SK-N-DZ (cell line): ENCODE data around the gene PCIF1.
A peak's percentile ranks its signal among the peaks of the same experiment; 100 is the strongest.

Experiments
- DNase-seq: peaks from one replicate; pipeline ENCODE4 v3.0.0-alpha.2; 2015; ENCODE audit warnings: low spot score

The PCIF1 gene

DNA sequence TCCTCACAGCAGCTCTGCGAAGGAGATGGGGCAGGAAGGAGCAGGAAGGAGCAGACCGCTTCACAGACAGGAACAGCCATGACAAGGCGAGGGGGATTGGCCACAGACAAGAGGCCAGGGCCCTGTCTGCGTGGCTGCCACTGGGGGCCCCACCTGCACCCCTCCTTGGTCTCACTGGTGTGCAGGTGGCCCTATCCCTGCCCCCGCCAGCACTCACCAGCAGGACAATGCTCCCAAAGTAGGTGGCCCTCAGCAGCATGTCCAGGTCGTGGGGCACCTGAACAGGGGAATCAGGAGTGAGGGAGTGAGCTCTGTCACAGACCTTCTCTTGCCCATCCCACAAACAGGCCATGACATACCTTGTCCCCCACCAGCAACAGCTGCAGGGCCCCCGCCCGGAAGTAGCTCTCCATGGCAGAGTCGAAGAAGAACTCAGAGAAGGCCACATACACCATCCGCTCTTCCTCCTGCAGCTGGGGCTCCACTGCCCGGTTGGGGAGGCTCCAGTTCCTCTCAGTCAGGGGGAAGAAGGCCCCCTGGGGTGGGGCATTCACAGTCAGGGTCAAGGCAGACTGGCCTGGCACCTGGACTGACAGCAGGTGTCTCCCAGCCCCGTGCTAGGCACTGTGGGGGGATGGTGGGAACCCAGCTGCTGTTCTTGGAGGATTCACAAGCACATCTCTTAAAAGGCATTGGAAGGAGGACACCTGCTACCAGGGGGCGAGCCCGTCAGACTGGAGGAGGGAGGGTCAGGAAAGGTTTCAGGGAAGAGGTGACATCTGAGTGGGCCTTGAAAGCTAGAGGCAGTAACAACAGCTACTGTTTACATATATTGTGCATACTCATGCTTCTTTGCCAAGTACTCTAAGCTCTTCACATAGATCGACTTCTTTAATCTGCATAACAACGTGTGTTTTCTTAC lies 29.6 kb upstream of the PCIF1 start:
- DNase-seq, result no peak

DNA sequence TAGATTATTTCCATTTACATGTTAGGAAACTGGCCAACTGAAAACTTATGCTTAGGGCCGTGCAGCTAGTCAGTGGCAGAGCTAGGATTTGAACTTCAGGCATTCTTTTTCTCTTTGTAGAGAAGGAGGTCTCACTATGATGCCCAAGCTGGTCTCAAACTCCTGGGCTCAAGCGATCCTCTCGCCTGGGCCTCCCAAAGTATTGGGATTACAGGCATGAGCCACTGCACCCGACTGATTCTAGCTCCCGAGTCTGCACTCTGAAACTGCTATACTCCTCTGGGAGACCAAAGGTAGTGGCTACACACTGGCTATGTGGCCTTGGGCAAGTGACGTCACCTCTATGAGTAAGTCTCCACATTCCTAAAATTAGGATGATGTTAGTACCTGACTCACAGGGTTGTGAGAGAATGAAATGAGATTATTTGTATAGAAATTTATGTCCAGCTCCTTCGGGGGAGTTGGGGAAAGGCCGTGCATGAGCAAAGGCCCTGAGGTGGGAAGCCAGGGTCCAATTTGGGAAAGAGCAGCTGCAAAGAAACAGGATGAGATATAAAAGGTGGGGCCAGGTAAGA lies 28.9 kb upstream of the PCIF1 start:
- no peak for DNase-seq

- DNase-seq, result no peak
These were observed 27.1 kb upstream of the PCIF1 start for GRCh38 chr20:45907219-45907948.

- no peak for DNase-seq
These were observed 26.4 kb upstream of the PCIF1 start for GRCh38 chr20:45908084-45908483.

DNA sequence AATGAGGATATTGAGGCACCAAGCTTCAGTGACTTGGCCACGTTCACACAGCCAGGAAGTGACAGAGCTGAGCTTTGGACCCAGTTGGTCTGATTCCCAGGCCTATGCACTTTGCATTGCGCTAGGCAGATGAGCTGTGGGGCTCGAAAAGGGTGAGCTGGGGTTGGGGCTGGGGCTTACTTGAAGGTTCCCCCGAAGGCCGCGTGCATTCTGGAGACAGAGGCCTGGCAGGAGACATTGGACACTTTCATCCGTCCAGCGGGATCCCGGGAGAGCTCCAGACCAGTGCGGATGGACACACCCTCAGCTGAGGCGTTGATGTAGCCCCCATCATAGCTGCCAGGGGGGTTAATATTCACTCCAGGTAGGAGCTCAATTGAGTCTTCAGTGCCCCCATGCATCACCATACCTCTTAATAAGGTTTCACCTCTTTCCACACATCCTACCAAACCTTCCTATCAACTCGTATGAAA lies 25.1 kb upstream of the PCIF1 start:
- no peak for DNase-seq

DNA sequence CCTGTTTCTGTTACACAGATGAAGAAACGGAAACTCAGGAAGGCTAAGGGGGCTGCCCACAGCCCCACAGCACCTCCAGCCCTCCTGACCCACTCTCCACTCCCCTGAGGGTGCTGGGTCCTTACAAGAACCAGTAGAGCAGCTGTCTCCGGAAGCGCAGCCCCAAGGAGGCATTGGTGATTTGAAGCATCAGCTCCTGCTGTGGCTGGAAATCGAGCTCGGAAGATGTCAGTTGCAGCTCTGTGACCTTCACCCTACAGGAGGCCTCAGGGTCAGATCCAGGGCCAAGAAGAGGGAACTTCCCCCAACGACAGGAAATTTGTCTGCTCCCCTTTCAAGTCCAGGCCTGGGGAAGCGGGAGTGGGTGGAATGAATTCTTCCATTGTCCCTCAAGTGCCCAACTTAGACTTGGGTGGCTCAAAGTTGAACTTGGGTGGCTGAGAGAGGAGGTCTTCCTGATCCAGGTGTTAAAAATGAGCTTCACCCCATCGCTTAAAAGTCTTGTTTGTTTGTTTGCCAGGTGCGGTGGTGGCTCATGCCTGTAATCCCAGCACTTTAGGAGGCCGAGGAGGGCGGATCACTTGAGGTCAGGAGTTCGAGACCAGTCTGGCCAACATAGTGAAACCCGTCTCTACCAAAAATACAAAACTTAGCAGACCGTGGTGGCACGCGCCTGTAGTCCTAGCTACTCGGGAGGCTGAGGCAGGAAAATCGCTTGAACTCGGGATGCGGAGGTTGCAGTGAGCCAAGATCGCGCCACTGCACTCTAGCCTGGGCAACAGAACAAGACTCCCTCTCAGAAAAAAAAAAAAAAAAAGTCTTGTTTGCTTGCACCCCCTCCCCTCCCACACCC lies 24.4 kb upstream of the PCIF1 start:
- no peak for DNase-seq

DNA sequence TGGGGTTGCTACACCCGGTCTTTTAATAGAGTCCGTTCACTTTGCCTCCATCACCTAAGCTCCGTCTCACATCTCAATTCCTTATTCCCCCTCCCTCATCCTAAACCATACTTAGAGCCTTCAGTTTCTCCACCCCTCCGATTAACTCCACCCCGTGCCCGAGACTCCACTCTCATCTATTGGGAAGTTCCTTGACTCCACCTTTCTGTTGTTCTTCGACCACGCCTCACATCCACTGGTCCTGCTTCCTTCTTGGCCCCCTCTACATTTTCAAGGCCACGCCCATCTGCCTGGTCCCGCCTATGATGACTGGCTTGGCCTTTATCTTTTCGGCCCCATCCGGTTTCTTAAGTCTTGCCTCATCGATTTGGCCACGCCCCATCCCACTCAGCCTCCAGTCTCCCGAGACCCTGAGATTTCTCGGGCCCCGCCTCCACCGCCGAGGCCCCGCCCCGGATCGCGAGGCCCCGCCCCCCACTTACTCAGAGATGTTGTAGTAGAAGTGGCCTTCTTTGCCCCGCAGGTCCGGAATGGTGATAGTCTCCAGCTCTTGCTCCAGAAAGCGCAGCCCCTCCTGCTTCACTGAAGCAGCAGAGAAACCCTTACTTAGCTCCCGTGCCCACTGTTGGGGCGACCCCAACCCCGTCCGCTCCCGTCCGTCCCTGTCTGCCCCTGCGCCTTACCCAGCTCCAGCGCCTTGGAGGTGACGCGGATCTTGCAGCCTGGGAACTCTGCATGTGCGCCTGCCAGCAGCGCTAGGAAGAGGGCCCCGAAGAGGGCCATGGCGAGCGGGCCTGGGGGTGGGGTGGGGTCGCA lies 23.6 kb upstream of the PCIF1 start:
- DNase-seq, result peak; percentile 100

GRCh38 chr20:45911486-45912343 lies 22.8 kb upstream of the PCIF1 start, which contains the start of gene PLTP:
Gene PLTP, minus strand, starts transcription at chr20:45912155. Its CDS starts 703 bp downstream, at chr20:45911452.
- DNase-seq, result peak; percentile 85

DNA sequence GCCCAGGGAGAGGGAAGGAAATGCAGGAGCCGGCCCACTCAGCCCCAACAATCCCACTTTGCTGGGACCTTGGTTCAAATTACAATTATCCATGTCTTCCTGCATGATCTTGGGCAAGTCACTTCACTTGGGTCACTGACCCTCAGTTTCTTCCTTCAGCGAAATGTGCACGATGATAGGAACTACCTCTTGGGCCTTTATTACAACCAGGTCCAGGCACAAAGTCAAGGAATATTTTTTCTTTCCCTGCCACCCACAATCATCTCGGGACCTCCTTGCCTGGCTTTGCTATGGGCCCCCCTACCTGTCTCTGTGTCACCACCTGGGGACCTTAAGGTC lies 22.2 kb upstream of the PCIF1 start:
- no peak for DNase-seq

DNA sequence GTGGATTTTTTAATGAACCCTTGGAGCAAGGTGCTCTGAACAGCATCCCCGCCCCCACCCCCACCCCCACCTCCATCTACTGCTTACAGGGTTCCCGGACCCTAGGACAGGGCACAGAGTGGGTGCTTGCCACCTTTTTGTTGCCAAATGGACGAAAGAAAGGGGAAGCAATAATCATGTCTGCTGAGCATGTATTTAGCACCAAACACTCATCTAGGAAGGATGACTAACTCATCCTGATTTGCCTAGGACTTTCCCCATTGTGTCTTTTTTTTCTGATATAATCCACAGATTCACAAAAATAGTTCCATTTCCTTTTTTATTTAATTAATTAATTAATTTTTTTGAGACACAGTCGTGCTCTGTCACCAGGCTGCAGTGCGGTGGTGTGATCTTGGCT lies 21.4 kb upstream of the PCIF1 start:
- DNase-seq, result no peak

DNA sequence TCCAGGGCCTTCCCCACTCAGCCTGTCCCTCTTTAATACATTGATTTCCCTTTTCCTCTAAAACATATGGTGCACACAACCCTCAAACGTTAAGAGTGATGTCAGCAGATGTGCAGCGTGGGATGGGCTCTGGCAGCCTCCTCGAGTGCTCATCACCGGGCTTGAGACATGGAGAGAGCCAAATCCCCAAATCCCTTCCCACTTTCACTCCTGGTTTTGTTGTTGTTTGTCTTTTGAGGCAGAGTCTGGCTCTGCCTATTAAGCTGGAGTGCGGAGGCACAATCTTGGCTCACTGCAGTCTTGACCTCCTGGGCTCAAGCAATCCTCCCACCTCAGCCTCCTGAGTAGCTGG lies 16.7 kb upstream of the PCIF1 start:
- no peak for DNase-seq

DNA sequence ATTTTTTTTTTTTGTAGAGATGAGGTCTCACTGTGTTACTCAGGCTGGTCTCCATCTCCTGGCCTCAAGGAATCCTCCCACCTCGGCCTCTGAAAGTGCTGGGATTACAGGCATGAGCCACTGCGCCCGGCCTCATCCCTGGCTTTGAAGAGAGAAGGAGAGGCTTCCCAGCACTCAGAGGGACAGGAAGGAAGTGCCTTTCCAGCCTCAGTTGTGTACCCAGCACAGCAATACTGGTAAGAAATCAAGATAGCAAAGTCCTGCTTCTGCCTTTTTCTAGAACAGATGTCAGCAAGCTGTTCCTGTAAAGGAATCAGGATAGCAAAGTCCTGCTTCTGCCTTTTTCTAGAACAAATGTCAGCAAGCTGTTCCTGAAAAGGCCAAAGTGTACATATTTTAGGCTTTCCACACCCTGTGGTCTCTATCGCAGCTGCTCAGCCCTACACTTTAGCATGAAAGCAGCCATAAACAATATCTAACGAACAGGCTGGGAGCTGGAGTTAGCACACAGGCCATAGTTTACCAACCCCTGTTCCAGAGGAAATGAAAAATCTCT lies 16.2 kb upstream of the PCIF1 start:
- no peak for DNase-seq

- DNase-seq, result no peak
These were observed 15.5 kb upstream of the PCIF1 start for GRCh38 chr20:45918779-45919537.

GRCh38 chr20:45919542-45920399 lies 14.7 kb upstream of the PCIF1 start:
- no peak for DNase-seq

DNA sequence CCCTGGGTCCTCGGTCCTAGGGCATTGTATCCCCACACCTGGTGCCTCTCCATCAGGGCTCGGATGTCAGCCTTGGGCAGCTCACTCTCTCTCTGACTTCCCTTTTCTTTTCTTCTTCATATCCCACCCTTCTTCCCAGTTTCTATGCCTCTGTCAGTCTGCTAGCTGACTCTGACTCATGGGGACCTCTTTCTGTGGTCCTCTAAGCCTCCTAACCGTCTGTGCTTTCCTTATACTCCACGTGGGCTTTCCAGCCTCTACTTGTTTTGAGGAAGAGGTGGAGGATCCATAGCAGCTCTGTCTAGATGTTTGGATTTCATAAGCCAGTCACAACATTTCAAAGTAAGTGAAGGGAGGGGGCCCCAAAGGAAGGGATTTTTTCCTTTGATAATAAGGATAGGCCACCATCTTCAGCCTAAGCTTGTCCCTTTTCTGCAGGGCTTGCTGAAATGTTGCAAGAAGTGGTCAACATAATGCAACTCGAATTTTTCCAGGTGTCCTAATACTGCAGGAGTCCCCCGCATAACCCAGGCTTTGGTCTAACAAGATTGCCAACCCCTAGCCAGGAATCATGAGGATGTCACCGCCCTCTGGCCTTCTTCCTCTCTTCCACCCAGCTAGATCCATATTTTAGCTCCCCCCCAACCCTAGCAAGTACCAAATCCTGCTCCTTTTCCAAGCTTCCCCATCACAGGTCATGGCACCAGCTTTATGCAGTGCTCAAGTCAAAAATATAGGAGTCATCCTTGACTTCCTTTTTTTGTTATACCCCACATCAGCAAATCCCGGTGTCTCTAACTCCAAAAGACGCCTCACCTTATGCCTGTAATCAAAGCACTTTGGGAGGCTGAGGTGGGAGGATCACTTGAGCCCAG lies 13.8 kb upstream of the PCIF1 start:
- no peak for DNase-seq

DNA sequence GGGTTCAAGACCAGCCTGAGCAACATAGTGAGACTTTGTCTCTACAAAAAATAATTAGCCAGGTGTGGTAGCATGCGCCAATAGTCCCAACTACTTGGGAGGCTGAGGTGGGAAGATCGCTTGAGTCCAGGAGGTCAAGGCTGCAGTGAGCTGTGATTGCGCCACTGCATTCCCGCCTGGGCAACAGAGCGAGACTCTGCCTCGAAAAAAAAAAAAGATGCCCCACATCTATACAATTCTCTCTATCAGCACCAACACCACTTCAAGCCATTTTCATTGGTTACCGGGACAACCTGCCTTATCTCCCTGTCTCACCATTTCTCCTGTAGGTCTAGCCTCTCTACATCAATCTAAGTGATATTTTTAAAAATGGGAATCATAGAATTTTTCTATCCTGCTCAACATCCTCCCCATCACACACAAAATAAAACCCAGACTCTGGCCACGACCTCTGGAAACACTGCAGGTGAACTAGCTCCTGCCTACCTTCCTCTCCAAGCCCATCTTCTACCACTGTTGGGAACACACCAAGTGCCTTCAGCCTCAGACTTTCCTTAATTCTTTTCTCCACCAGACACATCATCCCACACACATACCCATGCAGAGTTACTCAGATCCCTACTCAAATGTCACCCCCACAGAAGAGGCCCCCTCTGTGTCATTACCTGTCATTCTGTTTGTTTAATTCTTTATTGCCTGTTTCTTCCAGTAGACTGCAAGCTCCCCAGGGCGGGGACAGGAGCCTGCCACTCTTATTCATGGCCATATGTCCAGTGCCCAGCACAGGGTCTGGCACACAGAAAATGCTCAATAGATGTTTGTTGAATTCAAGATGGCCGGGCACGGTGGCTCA lies 12.9 kb upstream of the PCIF1 start:
- no peak for DNase-seq
